PC-3 (cell line): ENCODE data around the gene IGFBP6. TPM values are rescaled to one million over a fixed set of nuclear protein-coding genes. Genes with fewer than 3 reads are reported as not detected.

ENCODE experiments used
- ATAC-seq: fragments of 200-7000 bp; cut with Tn5 transposase; 2 replicates; pipeline ENCODE4 v1.9.1; 2020; ENCODE audit warnings: mild to moderate bottlenecking, moderate library complexity
- BruUV-seq: library from RNA; stranded (reverse); fragments of 400-500 nt; replicated peaks from 2 replicates; lab custom pipeline; 2021; lab: Mats Ljungman, UMichigan
- CTCF ChIA-PET: fragments of 300-600 bp; sonication (Branson Sonifier 250); formaldehyde crosslinking; loops from one replicate; lab custom pipeline; 2022; ENCODE audit warnings: antibody characterized with exemption; lab: Charles Lee
- POLR2A ChIA-PET: fragments of 300-600 bp; sonication (Branson Sonifier 250); formaldehyde crosslinking; loops from one replicate; lab custom pipeline; 2022; ENCODE audit warnings: antibody characterized with exemption; ENCODE audit not compliant: unreplicated experiment; lab: Charles Lee
- DNase-seq: peaks from one replicate; pipeline ENCODE4 v3.0.0-alpha.2; 2015
- H2AFZ ChIP-seq: fragments of 300-600 bp; sonication (generic); 2 replicates; pipeline ENCODE4 v1.6.0; 2016; ENCODE audit warnings: antibody characterized with exemption, low read length
- H3F3A ChIP-seq: fragments of 300-600 bp; sonication (generic); one replicate; pipeline ENCODE4 v1.6.0; 2017; ENCODE audit warnings: antibody characterized with exemption, low read length, control low read depth, mild to moderate bottlenecking; ENCODE audit not compliant: unreplicated experiment
- H3K27ac ChIP-seq: fragments of 300-600 bp; sonication (generic); 2 replicates; pipeline ENCODE4 v1.5.1; 2016; ENCODE audit warnings: mild to moderate bottlenecking, low read length
- H3K27me3 ChIP-seq: fragments of 300-600 bp; sonication (generic); 2 replicates; pipeline ENCODE4 v1.6.1; 2016; ENCODE audit warnings: low read length, mixed read lengths
- H3K36me3 ChIP-seq: fragments of 300-600 bp; sonication (generic); 2 replicates; pipeline ENCODE4 v1.6.1; 2016; ENCODE audit warnings: low read depth, mixed run types, low read length, mixed read lengths
- H3K4me1 ChIP-seq: fragments of 300-600 bp; sonication (generic); 2 replicates; pipeline ENCODE4 v1.5.1; 2016; ENCODE audit warnings: low read length; ENCODE audit not compliant: insufficient read depth
- H3K4me2 ChIP-seq: fragments of 300-600 bp; sonication (generic); 2 replicates; pipeline ENCODE4 v1.6.0; 2016; ENCODE audit warnings: low read length
- H3K4me3 ChIP-seq: fragments of 300-600 bp; sonication (generic); 2 replicates; pipeline ENCODE4 v1.5.1; 2016; ENCODE audit warnings: mild to moderate bottlenecking, low read length, mixed read lengths
- H3K79me2 ChIP-seq: fragments of 300-600 bp; sonication (generic); 2 replicates; pipeline ENCODE4 v1.6.1; 2017; ENCODE audit warnings: low read length, mixed read lengths
- H3K9ac ChIP-seq: fragments of 300-600 bp; sonication (generic); 2 replicates; pipeline ENCODE4 v1.6.0; 2016; ENCODE audit warnings: mild to moderate bottlenecking, low read length
- H3K9me2 ChIP-seq: fragments of 300-600 bp; sonication (generic); replicated peaks from 2 replicates; pipeline ENCODE4 v1.6.1; 2016; ENCODE audit warnings: mixed run types, low read length, mixed read lengths
- H3K9me3 ChIP-seq: fragments of 300-600 bp; sonication (generic); 2 replicates; pipeline ENCODE4 v1.6.1; 2016; ENCODE audit warnings: low read length, mixed read lengths
- H4K20me1 ChIP-seq: fragments of 300-600 bp; sonication (generic); 2 replicates; pipeline ENCODE4 v1.6.1; 2016; ENCODE audit warnings: low read length, mixed read lengths
- EZH2 ChIP-seq: fragments of 300-600 bp; sonication (generic); IDR thresholded peaks from one replicate; pipeline ENCODE4 v1.6.1; 2017; ENCODE audit warnings: antibody characterized with exemption, mild to moderate bottlenecking, low read length; ENCODE audit not compliant: unreplicated experiment
- EZH2phosphoT487 ChIP-seq: fragments of 300-600 bp; sonication (generic); IDR thresholded peaks from 2 replicates; pipeline ENCODE4 v1.6.1; 2018; ENCODE audit warnings: mild to moderate bottlenecking, antibody characterized with exemption, low read length, borderline replicate concordance
- intact Hi-C: fragments of 100-400 bp; cut with micrococcal nuclease; formaldehyde crosslinking; loops from 2 replicates; pipeline ENCODE4 v1.9.0; 2023
- total RNA-seq: library from RNA; depleted of rRNA; stranded (reverse); fragments of >200 nt; gene quantifications from 2 replicates; pipeline ENCODE4 v1.2.3, GENCODE V29; 2014
- TF ChIP-seq, protein P1 (sequence below): fragments of 300-600 bp; sonication (generic); conservative IDR thresholded peaks from 2 replicates; pipeline ENCODE4 v1.5.1; 2017; ENCODE audit warnings: antibody characterized with exemption, low read depth, mild to moderate bottlenecking, low read length

The IGFBP6 gene
- total RNA-seq, 1 experiment from 2014 or later: 256 TPM

DNA sequence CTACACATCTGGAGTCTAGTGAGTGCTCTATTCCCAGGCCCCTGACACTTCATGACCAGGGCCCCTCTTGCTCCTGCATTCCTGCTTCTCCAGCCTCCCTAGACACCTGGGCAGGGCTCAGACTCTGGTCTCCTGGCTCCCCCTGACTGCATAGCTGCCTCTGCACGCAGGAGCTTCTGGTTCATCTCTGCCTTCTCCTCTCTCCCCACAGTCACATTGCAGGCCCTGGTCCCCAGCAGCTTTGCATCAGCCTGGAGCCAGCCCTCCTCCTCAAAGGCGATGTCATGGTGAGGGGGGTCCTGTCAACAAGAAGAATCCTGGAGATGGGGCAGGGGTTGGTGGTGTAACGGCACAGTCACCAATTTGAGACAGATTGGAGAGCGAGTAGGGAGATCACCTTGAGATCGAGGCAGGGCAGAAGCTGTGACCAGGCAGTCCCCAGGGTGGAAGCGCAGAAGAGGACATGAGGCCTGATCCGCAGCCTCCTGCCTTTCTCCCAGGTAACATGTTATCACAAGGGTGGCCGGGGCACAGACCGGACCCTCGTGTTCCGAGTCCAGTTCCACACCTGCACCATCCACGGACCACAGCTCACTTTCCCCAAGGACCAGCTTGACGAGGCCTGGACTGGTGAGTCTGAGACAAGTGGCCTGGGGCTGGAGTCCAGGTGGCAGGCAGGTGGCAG is 39.5 kb upstream of the IGFBP6 start:
- Histone ChIP-seq H4K20me1 (no peaks in the 10 kb centered on the region), H3K9me3 (no peaks in the 10 kb centered on the region), H3K9ac (no peak overlapping the region), H2AFZ (no peak overlapping the region), H3K27ac (no peak overlapping the region), H3K4me2 (no peak overlapping the region), H3K79me2 (peaks cover 5% of the 10 kb centered on the region; the same call in 1 of the 2 replicates), H3K9me2 (no peaks in the 10 kb centered on the region), H3K36me3 (no peaks in the 10 kb centered on the region), H3F3A (no peaks in the 10 kb centered on the region), H3K4me1 (peaks cover 24% of the 10 kb centered on the region), H3K4me3 (no peak overlapping the region), H3K27me3 (no peaks in the 10 kb centered on the region)
- ChIA-PET POLR2A (interaction anchor here (0.5 kb wide), 1 partner anchor 237 kb away, joined by 3 read pairs; the partner anchor contains the start of gene PFDN5), CTCF (interaction anchor here (1.0 kb wide), 1 partner anchor 20 kb away, joined by 4 read pairs; no protein-coding TSS in a partner anchor)
- no TSS peak for BruUV-seq
- ATAC-seq (no peak), DNase-seq (no peak)
- TF ChIP-seq EZH2 (no peak), EZH2phosphoT487 (no peak)
- TF ChIP-seq, protein P1, sequence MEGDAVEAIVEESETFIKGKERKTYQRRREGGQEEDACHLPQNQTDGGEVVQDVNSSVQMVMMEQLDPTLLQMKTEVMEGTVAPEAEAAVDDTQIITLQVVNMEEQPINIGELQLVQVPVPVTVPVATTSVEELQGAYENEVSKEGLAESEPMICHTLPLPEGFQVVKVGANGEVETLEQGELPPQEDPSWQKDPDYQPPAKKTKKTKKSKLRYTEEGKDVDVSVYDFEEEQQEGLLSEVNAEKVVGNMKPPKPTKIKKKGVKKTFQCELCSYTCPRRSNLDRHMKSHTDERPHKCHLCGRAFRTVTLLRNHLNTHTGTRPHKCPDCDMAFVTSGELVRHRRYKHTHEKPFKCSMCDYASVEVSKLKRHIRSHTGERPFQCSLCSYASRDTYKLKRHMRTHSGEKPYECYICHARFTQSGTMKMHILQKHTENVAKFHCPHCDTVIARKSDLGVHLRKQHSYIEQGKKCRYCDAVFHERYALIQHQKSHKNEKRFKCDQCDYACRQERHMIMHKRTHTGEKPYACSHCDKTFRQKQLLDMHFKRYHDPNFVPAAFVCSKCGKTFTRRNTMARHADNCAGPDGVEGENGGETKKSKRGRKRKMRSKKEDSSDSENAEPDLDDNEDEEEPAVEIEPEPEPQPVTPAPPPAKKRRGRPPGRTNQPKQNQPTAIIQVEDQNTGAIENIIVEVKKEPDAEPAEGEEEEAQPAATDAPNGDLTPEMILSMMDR: no peak
- intact Hi-C loops: no loop called here

GRCh38 chr12:53058674-53059433 is 38.6 kb upstream of the IGFBP6 start:
- H3K9me3 ChIP-seq: no peaks in the 10 kb centered on the region
- H3K36me3 ChIP-seq: no peaks in the 10 kb centered on the region
- no peaks in the 10 kb centered on the region for H3K79me2 ChIP-seq
- no peaks in the 10 kb centered on the region for H3K9me2 ChIP-seq
- peaks cover 16% of the 10 kb centered on the region for H3K4me1 ChIP-seq
- ATAC-seq (no peak), DNase-seq (no peak)
- POLR2A ChIA-PET: interaction anchor here (0.5 kb wide), 1 partner anchor 236 kb away, joined by 3 read pairs; the partner anchor contains the start of gene PFDN5
- no peaks in the 10 kb centered on the region for H3F3A ChIP-seq
- no peak overlapping the region for H3K27ac ChIP-seq
- intact Hi-C loops: no loop called here
- no peaks in the 10 kb centered on the region for H4K20me1 ChIP-seq
- H2AFZ ChIP-seq: no peak overlapping the region
- no peak overlapping the region for H3K4me3 ChIP-seq
- TF ChIP-seq EZH2: no peak
- H3K27me3 ChIP-seq: no peaks in the 10 kb centered on the region
- CTCF ChIA-PET: no interaction called here
- no TSS peak for BruUV-seq
- H3K9ac ChIP-seq: no peak overlapping the region
- no peak overlapping the region for H3K4me2 ChIP-seq

DNA sequence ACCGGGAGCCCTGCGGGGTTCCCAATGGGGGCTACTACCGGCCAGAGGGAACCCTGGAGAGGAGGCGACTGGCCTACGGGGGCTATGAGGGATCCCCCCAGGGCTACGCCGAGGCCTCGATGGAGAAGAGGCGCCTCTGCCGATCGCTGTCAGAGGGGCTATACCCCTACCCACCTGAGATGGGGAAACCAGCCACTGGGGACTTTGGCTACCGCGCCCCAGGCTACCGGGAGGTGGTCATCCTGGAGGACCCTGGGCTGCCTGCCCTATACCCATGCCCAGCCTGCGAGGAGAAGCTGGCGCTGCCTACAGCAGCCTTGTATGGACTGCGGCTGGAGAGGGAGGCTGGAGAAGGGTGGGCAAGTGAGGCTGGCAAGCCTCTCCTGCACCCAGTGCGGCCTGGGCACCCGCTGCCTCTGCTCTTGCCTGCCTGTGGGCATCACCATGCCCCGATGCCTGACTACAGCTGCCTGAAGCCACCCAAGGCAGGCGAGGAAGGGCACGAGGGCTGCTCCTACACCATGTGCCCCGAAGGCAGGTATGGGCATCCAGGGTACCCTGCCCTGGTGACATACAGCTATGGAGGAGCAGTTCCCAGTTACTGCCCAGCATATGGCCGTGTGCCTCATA is 37.9 kb upstream of the IGFBP6 start:
- Histone ChIP-seq H3K36me3 (no peaks in the 10 kb centered on the region), H3K79me2 (no peaks in the 10 kb centered on the region), H3F3A (no peaks in the 10 kb centered on the region), H3K4me1 (peaks cover 15% of the 10 kb centered on the region), H3K27me3 (no peaks in the 10 kb centered on the region), H3K9me3 (no peaks in the 10 kb centered on the region), H3K9me2 (no peaks in the 10 kb centered on the region), H2AFZ (no peak overlapping the region), H3K4me3 (no peak overlapping the region), H4K20me1 (no peaks in the 10 kb centered on the region), H3K4me2 (no peak overlapping the region), H3K27ac (no peak overlapping the region), H3K9ac (no peak overlapping the region)
- TF ChIP-seq, protein P1: no peak
- TF ChIP-seq EZH2 (no peak), EZH2phosphoT487 (no peak)
- intact Hi-C loops: loop anchor here (10.0 kb wide), 1 partner anchor 115 kb away; no protein-coding TSS in a partner anchor
- DNase-seq (no peak), ATAC-seq (no peak)
- no TSS peak for BruUV-seq
- ChIA-PET CTCF (no interaction called here), POLR2A (no interaction called here)
